Testis (tissue), 3 donors: Measurements from ENCODE around the gene GDAP1L1. TPM values are rescaled to one million over a fixed set of nuclear protein-coding genes. Genes with fewer than 3 reads are reported as not detected.

Experiments
- DNase-seq: peaks from one replicate; pipeline ENCODE4 v3.0.0-alpha.2; 2019
- H3K27ac ChIP-seq, 2 donors: fragments of 200-600 bp; sonication (generic); one replicate each; pipeline ENCODE4 v1.5.1; 2019
- H3K27me3 ChIP-seq: fragments of 200-600 bp; sonication (generic); one replicate; pipeline ENCODE4 v1.5.1; 2019
- H3K36me3 ChIP-seq: fragments of 200-600 bp; sonication (generic); one replicate; pipeline ENCODE4 v1.5.1; 2017; ENCODE audit warnings: low read depth; ENCODE audit errors: missing control alignments
- H3K4me1 ChIP-seq: fragments of 200-600 bp; sonication (generic); one replicate; pipeline ENCODE4 v1.5.1; 2019
- H3K4me3 ChIP-seq, 2 donors: fragments of 200-600 bp; sonication (generic); one replicate each; pipeline ENCODE4 v1.5.1; 2017 to 2019
- H3K9me3 ChIP-seq: fragments of 200-600 bp; sonication (generic); one replicate; pipeline ENCODE4 v1.5.1; 2017
- POLR2A ChIP-seq: fragments of 450-650 bp; IDR thresholded peaks from one replicate; pipeline ENCODE4 v1.6.1; 2017; ENCODE audit warnings: antibody characterized with exemption, mild to moderate bottlenecking, moderate library complexity
- WGBS, 2 donors: methylation state at CpG; one replicate each; pipeline ENCODE4 v1.1.5; 2018; 5-methylcytosine and 5-hydroxymethylcytosine counted together
- intact Hi-C: fragments of 100-400 bp; cut with DNase I; formaldehyde crosslinking; loops from one replicate; pipeline ENCODE4 v1.15.1; 2023; ENCODE audit warnings: low total_unique reads
- polyA plus RNA-seq: library from polyadenylated mRNA; stranded (reverse); fragments of 350-450 nt; fragmentation: Illumina TruSeq; extraction: RNeasy Lipid Tissue Mini Kit (QIAGEN cat#74804); gene quantifications from one replicate; pipeline ENCODE4 v1.2.3, GENCODE V29; 2014; ENCODE audit warnings: low read depth, low replicate concordance; ENCODE audit not compliant: insufficient read depth
- total RNA-seq, 2 donors: library from RNA; depleted of rRNA; stranded (reverse); fragments of >200 nt; gene quantifications; one replicate each; pipeline ENCODE4 v1.2.3, GENCODE V29; 2016
- TF ChIP-seq, protein P1 (sequence below), 3 experiments: fragments of 450-650 bp in 2 of 3; fragments of 200-600 bp in 1 of 3; sonication (generic) in 1 of 3; IDR thresholded peaks; one replicate each; pipeline ENCODE4 v1.5.1; 2016 to 2019; ENCODE audit warnings: antibody characterized with exemption in 3 of 3, mild to moderate bottlenecking in 2 of 3, moderate library complexity in 1 of 3

The GDAP1L1 gene
- total and polyA plus RNA-seq, 3 donors from 2014 or later: 1.3 to 2.7 (median 1.7) TPM

DNA sequence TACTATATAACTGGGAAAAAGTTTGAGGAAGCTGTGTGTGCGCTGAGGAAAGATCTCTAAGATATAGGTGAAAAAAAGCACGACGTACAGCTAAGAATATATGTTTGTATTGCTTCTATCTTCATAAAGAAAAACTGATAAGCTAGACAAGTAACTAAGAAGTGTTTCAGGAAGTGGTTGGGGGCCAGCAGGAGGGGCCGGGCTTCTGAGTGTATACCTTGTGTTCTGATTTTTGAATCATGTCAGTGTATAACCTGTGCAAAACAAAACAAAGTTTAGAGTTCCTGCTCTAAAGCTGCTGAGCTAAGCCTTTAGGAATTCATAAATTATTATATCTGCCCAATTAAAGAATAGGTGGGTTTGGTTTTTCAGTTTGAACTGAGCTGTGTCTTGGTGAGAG is 28.7 kb upstream of the GDAP1L1 start:
- TF ChIP-seq, protein P1, sequence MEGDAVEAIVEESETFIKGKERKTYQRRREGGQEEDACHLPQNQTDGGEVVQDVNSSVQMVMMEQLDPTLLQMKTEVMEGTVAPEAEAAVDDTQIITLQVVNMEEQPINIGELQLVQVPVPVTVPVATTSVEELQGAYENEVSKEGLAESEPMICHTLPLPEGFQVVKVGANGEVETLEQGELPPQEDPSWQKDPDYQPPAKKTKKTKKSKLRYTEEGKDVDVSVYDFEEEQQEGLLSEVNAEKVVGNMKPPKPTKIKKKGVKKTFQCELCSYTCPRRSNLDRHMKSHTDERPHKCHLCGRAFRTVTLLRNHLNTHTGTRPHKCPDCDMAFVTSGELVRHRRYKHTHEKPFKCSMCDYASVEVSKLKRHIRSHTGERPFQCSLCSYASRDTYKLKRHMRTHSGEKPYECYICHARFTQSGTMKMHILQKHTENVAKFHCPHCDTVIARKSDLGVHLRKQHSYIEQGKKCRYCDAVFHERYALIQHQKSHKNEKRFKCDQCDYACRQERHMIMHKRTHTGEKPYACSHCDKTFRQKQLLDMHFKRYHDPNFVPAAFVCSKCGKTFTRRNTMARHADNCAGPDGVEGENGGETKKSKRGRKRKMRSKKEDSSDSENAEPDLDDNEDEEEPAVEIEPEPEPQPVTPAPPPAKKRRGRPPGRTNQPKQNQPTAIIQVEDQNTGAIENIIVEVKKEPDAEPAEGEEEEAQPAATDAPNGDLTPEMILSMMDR (IDR thresholded peaks at IDR 0.05): no peak
- no peak for TF ChIP-seq POLR2A
- H3K36me3 ChIP-seq: no peaks in the 10 kb centered on the region
- no peak overlapping the region for H3K27ac ChIP-seq
- peaks cover 9% of the 10 kb centered on the region for H3K4me1 ChIP-seq
- DNase-seq: no peak
- H3K9me3 ChIP-seq: no peaks in the 10 kb centered on the region
- intact Hi-C loops: loop anchor here (5.0 kb wide), 1 partner anchor 94 kb away; the partner anchor contains the start of gene FITM2
- H3K4me3 ChIP-seq: no peak overlapping the region
- WGBS, 2 donors: 68 to 73% methylated on average over 4 of the region's 4 CpGs
- no peaks in the 10 kb centered on the region for H3K27me3 ChIP-seq

DNA sequence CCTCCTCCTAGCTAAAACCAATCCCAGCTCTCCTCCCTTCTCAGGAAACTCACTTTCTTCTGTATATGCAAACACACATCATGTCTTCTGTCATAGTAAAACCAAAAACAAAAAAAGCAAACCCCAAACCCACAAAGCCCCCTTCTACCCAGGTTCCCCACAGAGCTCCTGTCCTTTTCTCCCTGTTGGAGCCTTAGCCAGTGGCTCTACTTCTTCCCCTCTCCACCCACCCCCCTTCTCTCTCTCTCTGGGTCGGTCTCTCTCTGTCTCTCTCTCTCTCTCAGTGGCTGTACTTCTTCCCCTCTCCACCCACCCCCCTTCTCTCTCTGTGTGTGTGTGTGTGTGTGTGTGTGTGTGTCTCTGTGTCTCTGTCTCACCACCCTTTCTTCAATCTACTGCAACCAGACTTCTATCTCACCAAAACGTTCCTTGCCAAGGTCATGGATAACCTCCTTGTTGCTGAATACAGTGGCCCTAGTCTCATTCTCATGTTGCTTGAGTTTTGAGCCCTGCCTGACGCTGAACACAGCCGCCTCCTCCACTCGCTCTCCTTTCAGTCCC is 27.9 kb upstream of the GDAP1L1 start:
- Histone ChIP-seq H3K36me3 (no peaks in the 10 kb centered on the region), H3K4me3 (no peak overlapping the region), H3K9me3 (no peaks in the 10 kb centered on the region), H3K4me1 (peaks cover 9% of the 10 kb centered on the region), H3K27me3 (no peaks in the 10 kb centered on the region), H3K27ac (peak overlapping the region; percentile 14 to 58)
- 32 to 59% methylated on average over 5 of the region's 5 CpGs for WGBS, 2 donors
- intact Hi-C loops: loop anchor here (5.0 kb wide), 1 partner anchor 93 kb away; the partner anchor contains the start of gene FITM2
- TF ChIP-seq POLR2A: no peak
- TF ChIP-seq, protein P1 (IDR thresholded peaks at IDR 0.05): no peak
- DNase-seq: peak; percentile 40

DNA sequence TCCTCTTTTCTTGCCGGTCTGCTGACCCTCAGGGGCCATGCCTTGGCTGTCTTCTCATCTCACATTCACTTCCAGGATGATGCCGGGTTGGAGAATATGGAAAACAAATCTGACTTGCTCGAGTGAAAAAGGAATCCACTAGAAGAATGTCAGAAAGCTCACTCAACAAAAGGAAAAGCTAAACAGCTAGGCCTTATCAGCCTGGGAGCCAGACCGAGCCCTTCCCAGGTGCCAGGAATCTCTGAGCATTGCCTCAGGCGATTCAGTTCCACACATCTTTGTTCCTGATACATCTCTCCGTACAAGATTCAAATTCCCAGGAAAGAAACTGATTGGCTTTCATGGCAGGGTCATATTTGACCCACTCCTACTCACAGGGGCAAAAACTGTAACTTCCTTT is 27.3 kb upstream of the GDAP1L1 start:
- DNase-seq: no peak

DNA sequence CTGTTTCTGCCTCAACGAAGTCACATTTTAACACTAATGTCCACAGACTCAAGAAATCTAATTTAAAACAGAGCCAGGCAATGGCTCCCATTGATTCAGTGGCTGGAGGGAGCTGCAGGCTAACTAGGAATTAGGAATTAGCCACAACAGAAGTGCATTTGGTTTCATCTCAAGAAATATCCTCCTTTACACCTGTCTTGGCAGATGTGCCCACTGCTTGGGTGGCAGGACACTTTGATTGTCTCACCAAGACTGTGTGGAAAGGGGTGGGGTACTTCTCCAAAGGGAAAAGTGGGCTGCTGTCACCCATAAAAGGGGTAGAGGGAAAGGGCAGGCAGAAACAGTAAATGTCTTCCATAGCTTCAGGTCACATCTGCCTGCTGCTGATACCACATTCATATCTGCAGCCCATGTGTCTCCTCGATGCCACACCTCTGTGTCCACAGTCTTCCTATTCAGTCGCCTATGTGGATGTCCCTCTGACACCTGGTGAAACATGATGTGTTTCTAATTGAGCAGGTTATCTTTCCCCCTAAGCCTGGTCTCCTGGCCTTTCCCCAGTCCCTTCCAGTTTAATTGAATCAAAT is 25.6 kb upstream of the GDAP1L1 start:
- H3K36me3 ChIP-seq: no peaks in the 10 kb centered on the region
- TF ChIP-seq, protein P1 (IDR thresholded peaks at IDR 0.05): no peak
- TF ChIP-seq POLR2A: no peak
- DNase-seq: no peak
- H3K9me3 ChIP-seq: no peaks in the 10 kb centered on the region
- intact Hi-C loops: no loop called here
- H3K4me3 ChIP-seq: no peak overlapping the region
- no peaks in the 10 kb centered on the region for H3K27me3 ChIP-seq
- WGBS, 2 donors: 83 to 92% methylated on average over 3 of the region's 3 CpGs
- no peak overlapping the region for H3K27ac ChIP-seq
- H3K4me1 ChIP-seq: peaks cover 9% of the 10 kb centered on the region

More for the DNA sequence above, 27.3 kb upstream of the GDAP1L1 start:
- no peak overlapping the region for H3K4me3 ChIP-seq
- WGBS, 2 donors: 51 to 69% methylated on average over 6 of the region's 6 CpGs
- no peaks in the 10 kb centered on the region for H3K9me3 ChIP-seq
- H3K27me3 ChIP-seq: no peaks in the 10 kb centered on the region
- intact Hi-C loops: loop anchor here (5.0 kb wide), 1 partner anchor 93 kb away; the partner anchor contains the start of gene FITM2
- peak overlapping the region; percentile 14 to 58 for H3K27ac ChIP-seq
- H3K4me1 ChIP-seq: peaks cover 9% of the 10 kb centered on the region
- TF ChIP-seq POLR2A: no peak
- TF ChIP-seq, protein P1 (IDR thresholded peaks at IDR 0.05): no peak
- H3K36me3 ChIP-seq: no peaks in the 10 kb centered on the region
